K562 (cell line): ENCODE data around the gene DENND5B. TPM values are rescaled to one million over a fixed set of nuclear protein-coding genes. Genes with fewer than 3 reads are reported as not detected.
A peak's percentile ranks its signal among the peaks of the same experiment; 100 is the strongest.

Experiments used
- ATAC-seq: fragments of 200-7000 bp; cut with Tn5 transposase; 3 replicates; pipeline ENCODE4 v1.9.1; 2020; ENCODE audit warnings: moderate library complexity
- BruUV-seq: library from RNA; stranded (reverse); fragments of 400-500 nt; replicated peaks from 2 replicates; lab custom pipeline; 2021; lab: Mats Ljungman, UMichigan
- CTCF ChIA-PET: fragments of 300-600 bp; formaldehyde crosslinking; extraction: SDS; loops from one replicate; lab custom pipeline; 2021; ENCODE audit warnings: low intra/inter-chr PET ratio; lab: Yijun Ruan, JAX
- POLR2A ChIA-PET: fragments of 300-600, 350-650 bp; sonication (Branson Sonifier 250); formaldehyde crosslinking; extraction: SDS; loops from one replicate; lab custom pipeline; 2021; ENCODE audit warnings: antibody characterized with exemption, inconsistent platforms; lab: Yijun Ruan, JAX
- DNase-seq, 4 experiments: peaks; one replicate each; pipeline versions ENCODE4 v3.0.0 to v3.0.0-alpha.2; 2011 to 2018; ENCODE audit warnings: low spot score in 3 of 4, mixed read lengths in 3 of 4; ENCODE audit errors: extremely low read depth in 1 of 4
- FAIRE-seq: peaks from 2 replicates; lab custom pipeline; 2011; peaks lifted over from hg19 to GRCh38; lab: Jason Lieb, UNC
- H2AFZ ChIP-seq: 2 replicates; pipeline ENCODE4 v1.6.0; 2011; ENCODE audit warnings: low read depth, low read length, control low read depth, inconsistent platforms
- H3K27ac ChIP-seq: fragments of 200-600 bp; 3 replicates; pipeline ENCODE4 v1.8.0; 2011; ENCODE audit warnings: low read depth, mild to moderate bottlenecking, control low read depth, inconsistent platforms, low read length, moderate library complexity, mixed read lengths; ENCODE audit errors: extremely low read depth
- H3K27me3 ChIP-seq, 2 experiments: fragments of 300-600 bp in 1 of 2; 2 replicates in 1 of 2; 3 replicates in 1 of 2; pipeline versions ENCODE4 v1.6.0 to v1.8.0; 2011; ENCODE audit warnings: inconsistent platforms in 2 of 2, low read length in 2 of 2, mild to moderate bottlenecking in 1 of 2, mixed read lengths in 1 of 2, moderate library complexity in 1 of 2; ENCODE audit not compliant: control insufficient read depth in 2 of 2, insufficient read depth in 2 of 2
- H3K36me3 ChIP-seq: fragments of 300-600 bp; 3 replicates; pipeline ENCODE4 v1.8.0; 2011; ENCODE audit warnings: mild to moderate bottlenecking, low read length, inconsistent platforms; ENCODE audit not compliant: control insufficient read depth, insufficient read depth
- H3K4me1 ChIP-seq, 2 experiments: fragments of 200-600 bp in 1 of 2; replicated peaks in 1 of 2; 2 replicates in 1 of 2; 3 replicates in 1 of 2; pipeline versions ENCODE4 v1.5.1 to v1.8.0; 2011; ENCODE audit warnings: inconsistent platforms in 2 of 2, low read length in 2 of 2, mild to moderate bottlenecking in 1 of 2, mixed read lengths in 1 of 2, moderate library complexity in 1 of 2; ENCODE audit not compliant: control insufficient read depth in 2 of 2, insufficient read depth in 2 of 2
- H3K4me2 ChIP-seq: 2 replicates; pipeline ENCODE4 v1.6.1; 2011; ENCODE audit warnings: low read length, control low read depth, inconsistent platforms, mixed read lengths; ENCODE audit not compliant: insufficient read depth
- H3K4me3 ChIP-seq: fragments of 200-600 bp; sonication (generic), shearing (Covaris generic); 2 replicates; pipeline ENCODE4 v1.5.1; 2016; ENCODE audit warnings: control low read depth, inconsistent platforms
- H3K79me2 ChIP-seq: fragments of 200-600 bp; 3 replicates; pipeline ENCODE4 v1.8.0; 2011; ENCODE audit warnings: low read length, inconsistent platforms; ENCODE audit not compliant: control insufficient read depth, insufficient read depth
- H3K9ac ChIP-seq, 2 experiments: 2 replicates each; pipeline versions ENCODE4 v1.6.0 to v1.6.1; 2011; ENCODE audit warnings: low read depth in 2 of 2, low read length in 2 of 2, control low read depth in 1 of 2, inconsistent platforms in 1 of 2, mild to moderate bottlenecking in 1 of 2, mixed read lengths in 1 of 2; ENCODE audit not compliant: insufficient read depth in 1 of 2
- H3K9me1 ChIP-seq: one replicate; pipeline ENCODE4 v1.6.0; 2011; ENCODE audit warnings: inconsistent platforms, mild to moderate bottlenecking, low read length, moderate library complexity; ENCODE audit not compliant: control insufficient read depth, insufficient read depth
- H3K9me3 ChIP-seq: replicated peaks from 2 replicates; pipeline ENCODE4 v1.5.1; 2011; ENCODE audit warnings: low read depth, low read length, inconsistent platforms; ENCODE audit not compliant: control insufficient read depth, insufficient read depth
- H4K20me1 ChIP-seq: replicated peaks from 2 replicates; pipeline ENCODE4 v1.6.1; 2011; ENCODE audit warnings: low read length, inconsistent platforms, mixed read lengths; ENCODE audit not compliant: control insufficient read depth, insufficient read depth
- ASH1L ChIP-seq: fragments of 450-650 bp; IDR thresholded peaks from 2 replicates; pipeline ENCODE4 v1.6.1; 2018; ENCODE audit warnings: borderline replicate concordance, mild to moderate bottlenecking, low read depth; ENCODE audit not compliant: partially characterized antibody
- KLF6 ChIP-seq: fragments of 250-450 bp; sonication (Bioruptor Pico); IDR thresholded peaks from 2 replicates; pipeline ENCODE4 v1.4.0; 2020; ENCODE audit warnings: mild to moderate bottlenecking, moderate library complexity, borderline replicate concordance
- WHSC1 ChIP-seq: IDR thresholded peaks from one replicate; pipeline ENCODE4 v1.6.1; 2012; ENCODE audit warnings: low read length, control low read depth, inconsistent platforms
- WGBS: fragments of 100-300 bp; shearing (Covaris generic); methylation state at CpG from one replicate; pipeline ENCODE4 v1.1.6; 2016; ENCODE audit warnings: low coverage, mixed read lengths; ENCODE audit not compliant: insufficient coverage; ENCODE audit errors: missing lambda C conversion rate; 5-methylcytosine and 5-hydroxymethylcytosine counted together
- in situ Hi-C: fragments of 300-500 bp; cut with MboI; formaldehyde crosslinking; loops from 4 replicates; pipeline ENCODE4 v1.15.0; 2018; ENCODE audit warnings: inconsistent platforms, mixed read lengths
- intact Hi-C: fragments of 100-400 bp; cut with micrococcal nuclease; formaldehyde crosslinking; loops from 2 replicates; pipeline ENCODE4 v1.14.2; 2022
- polyA plus RNA-seq, 8 experiments: library from polyadenylated mRNA; depleted of rRNA in 4 of 8; stranded (reverse) in 5 of 8; unstranded in 3 of 8; fragments of >200 nt; fragmentation: Nextera tagmentation in 2 of 8; fragmentation: Illumina TruSeq in 1 of 8; extraction: Ambion mirVana in 2 of 8; extraction: Trizol in 1 of 8; gene quantifications; 2 replicates each; pipeline versions ENCODE4 v1.2.1 to v1.2.3, GENCODE V29; 2011 to 2014; ENCODE audit warnings: inconsistent platforms in 1 of 8, missing spikeins in 1 of 8
- total RNA-seq, 7 experiments: library from RNA; depleted of rRNA in 6 of 7; stranded (reverse); fragments of >200 nt in 6 of 7; fragmentation: Illumina TruSeq in 2 of 7; extraction: Trizol in 2 of 7; gene quantifications; 2 replicates each; pipeline versions ENCODE4 v1.2.1 to v1.2.3, GENCODE V29; 2011 to 2021; ENCODE audit warnings: low replicate concordance in 1 of 7
- TF ChIP-seq, protein P1 (sequence below): sonication (generic); formaldehyde crosslinking; IDR thresholded peaks from 2 replicates; pipeline ENCODE4 v1.5.0; 2020; ENCODE audit warnings: missing genetic modification reagents

The DENND5B gene
- total and polyA plus RNA-seq, 9 of the 15 experiments (the other 6 are each of a cell fraction or from before 2014, with no cell fraction given), result 0.99 to 6.0 (median 3.6) TPM

DNA sequence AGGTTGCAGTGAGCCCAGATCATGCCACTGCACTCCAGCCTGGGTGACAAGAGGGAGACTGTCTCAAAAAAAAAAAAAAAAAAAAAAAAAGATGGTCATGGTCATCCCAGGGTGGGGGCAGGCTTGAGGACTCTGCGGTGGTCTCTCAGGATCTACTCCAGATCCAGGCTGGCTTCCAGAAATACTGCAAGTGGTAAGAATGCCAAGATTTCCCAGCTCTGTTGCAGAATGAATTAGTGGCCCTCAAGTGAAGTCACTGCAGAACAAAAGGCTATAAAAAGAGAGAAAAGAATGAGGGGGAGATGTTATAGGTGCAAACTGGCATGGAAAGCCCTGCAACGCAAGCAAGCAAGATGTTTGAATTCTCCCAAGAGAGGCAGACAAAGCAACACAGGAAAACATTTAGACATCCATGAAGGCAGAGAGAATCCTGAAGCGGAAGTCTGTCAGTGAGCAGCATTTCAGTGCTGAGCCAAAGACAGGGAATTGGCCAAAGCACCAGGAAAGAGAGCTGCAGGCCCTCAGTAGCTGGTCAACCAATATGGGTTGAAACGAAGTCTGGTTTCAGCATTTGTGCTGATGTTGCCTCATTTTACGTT lies 36.6 kb upstream of the DENND5B start:
- BruUV-seq, result no TSS peak
- FAIRE-seq, result no peak
- Histone ChIP-seq H3K4me1 (peaks cover 0 to 10% of the 10 kb centered on the region in 2 experiments; a peak in 4 of 5 replicates), H3K36me3 (no peaks in the 10 kb centered on the region), H3K9me1 (no peaks in the 10 kb centered on the region), H3K9me3 (no peaks in the 10 kb centered on the region), H3K9ac (no peak overlapping the region; a peak in 1 of 4 replicates), H3K27ac (no peak overlapping the region), H4K20me1 (no peaks in the 10 kb centered on the region), H3K4me3 (no peak overlapping the region), H3K79me2 (no peaks in the 10 kb centered on the region), H2AFZ (no peak overlapping the region), H3K4me2 (no peak overlapping the region), H3K27me3 (no peaks in the 10 kb centered on the region)
- no peak for ATAC-seq
- CTCF ChIA-PET, result no interaction called here
- TF ChIP-seq ASH1L (no peak), KLF6 (CRISPR knock-in tag) (no peak), WHSC1 (no peak)
- WGBS, result 39% methylated on average over 5 of the region's 5 CpGs
- intact Hi-C loops, result no loop called here
- POLR2A ChIA-PET, result interaction anchor here (1.1 kb wide), 1 partner anchor 33 kb away, joined by 4 read pairs; no protein-coding TSS in a partner anchor
- DNase-seq, result no peak
- in situ Hi-C loops, result no loop called here

DNA sequence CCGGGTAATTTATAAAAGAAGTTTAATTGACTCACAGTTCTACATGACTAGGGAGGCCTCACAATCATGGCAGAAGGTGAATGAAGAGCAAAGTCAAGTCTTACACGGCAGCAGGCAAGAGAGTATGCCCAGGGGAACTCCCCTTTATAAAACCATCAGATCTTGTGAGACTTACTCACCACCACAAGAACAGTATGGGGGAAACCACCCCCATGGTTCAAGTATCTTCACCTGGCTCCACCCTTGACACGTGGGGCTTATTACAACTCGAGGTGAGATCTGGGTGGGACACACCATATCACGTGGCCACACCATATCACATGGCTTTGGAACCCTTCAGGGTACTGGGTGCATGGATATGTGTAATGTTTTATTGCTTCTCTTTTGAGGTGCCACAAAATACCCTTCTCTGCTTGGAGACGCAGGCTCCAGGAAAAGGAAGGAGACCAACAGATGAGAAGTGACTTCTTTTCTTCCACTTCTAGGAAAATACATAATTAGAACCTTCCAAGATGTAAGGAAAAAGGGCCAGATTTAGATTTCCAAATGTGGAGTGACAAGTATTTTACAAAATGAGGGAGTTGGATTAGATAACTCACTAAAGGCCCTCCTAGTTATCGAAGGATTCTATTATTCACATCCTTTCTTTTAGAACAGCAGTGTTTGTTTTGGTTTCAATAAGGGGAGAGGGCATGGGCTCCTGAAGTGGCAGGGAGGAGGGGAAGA lies 35.5 kb upstream of the DENND5B start:
- no TSS peak for BruUV-seq
- no peak overlapping the region for H3K27ac ChIP-seq
- H3K79me2 ChIP-seq, result no peaks in the 10 kb centered on the region
- POLR2A ChIA-PET, result no interaction called here
- no peak overlapping the region for H3K4me3 ChIP-seq
- H3K9ac ChIP-seq, result no peak overlapping the region
- no peaks in the 10 kb centered on the region for H3K27me3 ChIP-seq
- H3K36me3 ChIP-seq, result no peaks in the 10 kb centered on the region
- no peak for FAIRE-seq
- H2AFZ ChIP-seq, result no peak overlapping the region
- H3K4me1 ChIP-seq, result peaks cover 0 to 10% of the 10 kb centered on the region in 2 experiments; a peak in 4 of 5 replicates
- DNase-seq, result no peak
- H3K4me2 ChIP-seq, result no peak overlapping the region
- no peaks in the 10 kb centered on the region for H4K20me1 ChIP-seq
- no peak for ATAC-seq
- H3K9me1 ChIP-seq, result no peaks in the 10 kb centered on the region
- H3K9me3 ChIP-seq, result no peaks in the 10 kb centered on the region
- in situ Hi-C loops (no loop called here), intact Hi-C loops (no loop called here)
- whole genome bisulfite sequencing, result 19% methylated on average over 7 of the region's 7 CpGs
- CTCF ChIA-PET, result no interaction called here
- TF ChIP-seq, protein P1, sequence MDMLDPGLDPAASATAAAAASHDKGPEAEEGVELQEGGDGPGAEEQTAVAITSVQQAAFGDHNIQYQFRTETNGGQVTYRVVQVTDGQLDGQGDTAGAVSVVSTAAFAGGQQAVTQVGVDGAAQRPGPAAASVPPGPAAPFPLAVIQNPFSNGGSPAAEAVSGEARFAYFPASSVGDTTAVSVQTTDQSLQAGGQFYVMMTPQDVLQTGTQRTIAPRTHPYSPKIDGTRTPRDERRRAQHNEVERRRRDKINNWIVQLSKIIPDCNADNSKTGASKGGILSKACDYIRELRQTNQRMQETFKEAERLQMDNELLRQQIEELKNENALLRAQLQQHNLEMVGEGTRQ (CRISPR knock-in tag), result peak; percentile 36; the same call in 1 of the 2 replicates
